HepG2 (cell line): ENCODE results near the gene ZNF384. TPM values are rescaled to one million over a fixed set of nuclear protein-coding genes. Genes with fewer than 3 reads are reported as not detected.

Experiments used
- CERS6 ChIP-seq: sonication (generic); formaldehyde crosslinking; IDR thresholded peaks from 2 replicates; pipeline ENCODE4 v1.5.0; 2020; ENCODE audit warnings: missing genetic modification reagents
- CHCHD3 ChIP-seq: sonication (generic); formaldehyde crosslinking; IDR thresholded peaks from 2 replicates; pipeline ENCODE4 v1.8.0; 2022; ENCODE audit warnings: mild to moderate bottlenecking, missing genetic modification reagents, moderate library complexity
- E2F1 ChIP-seq: sonication (generic); formaldehyde crosslinking; IDR thresholded peaks from 2 replicates; pipeline ENCODE4 v1.5.0; 2020; ENCODE audit warnings: missing genetic modification reagents
- EED ChIP-seq: sonication (generic); formaldehyde crosslinking; IDR thresholded peaks from 2 replicates; pipeline ENCODE4 v1.5.0; 2020; ENCODE audit warnings: mild to moderate bottlenecking, missing genetic modification reagents
- ERF ChIP-seq: IDR thresholded peaks from 2 replicates; pipeline ENCODE4 v1.6.1; 2018; ENCODE audit warnings: missing biosample characterization, missing genetic modification reagents
- HHEX ChIP-seq: IDR thresholded peaks from 2 replicates; pipeline ENCODE4 v1.6.1; 2016; ENCODE audit warnings: control low read depth
- LBX2 ChIP-seq: sonication (generic); formaldehyde crosslinking; IDR thresholded peaks from 2 replicates; pipeline ENCODE4 v1.5.0; 2020; ENCODE audit warnings: missing genetic modification reagents, mild to moderate bottlenecking, borderline replicate concordance
- MED8 ChIP-seq: sonication (generic); formaldehyde crosslinking; IDR thresholded peaks from 2 replicates; pipeline ENCODE4 v1.8.1; 2023; ENCODE audit warnings: mild to moderate bottlenecking, missing genetic modification reagents; ENCODE audit not compliant: insufficient replicate concordance
- MXD4 ChIP-seq: IDR thresholded peaks from 2 replicates; pipeline ENCODE4 v1.6.1; 2016; ENCODE audit warnings: mild to moderate bottlenecking, missing biosample characterization, missing genetic modification reagents
- NCOR1 ChIP-seq: fragments of 200-600 bp; sonication (generic); IDR thresholded peaks from 2 replicates; pipeline ENCODE4 v1.7.0; 2017; ENCODE audit warnings: antibody characterized with exemption, low read length, borderline replicate concordance
- RELA ChIP-seq: sonication (generic); formaldehyde crosslinking; IDR thresholded peaks from 2 replicates; pipeline ENCODE4 v1.4.0; 2020; ENCODE audit warnings: missing genetic modification reagents
- SRF ChIP-seq: IDR thresholded peaks from 2 replicates; pipeline ENCODE4 v1.6.1; 2011; ENCODE audit warnings: mild to moderate bottlenecking, low read depth, low read length, moderate library complexity
- TBX3 ChIP-seq: fragments of 450-650 bp; IDR thresholded peaks from 2 replicates; pipeline ENCODE4 v1.6.1; 2017; ENCODE audit warnings: antibody characterized with exemption, mild to moderate bottlenecking, inconsistent platforms, borderline replicate concordance
- ZBTB14 ChIP-seq: sonication (generic); formaldehyde crosslinking; IDR thresholded peaks from 2 replicates; pipeline ENCODE4 v1.4.0; 2020; ENCODE audit warnings: missing genetic modification reagents
- ZBTB7B ChIP-seq: sonication (generic); formaldehyde crosslinking; IDR thresholded peaks from 2 replicates; pipeline ENCODE4 v1.4.0; 2020; ENCODE audit warnings: missing genetic modification reagents
- ZC3H13 ChIP-seq: sonication (generic); formaldehyde crosslinking; IDR thresholded peaks from 2 replicates; pipeline ENCODE4 v1.8.1; 2023; ENCODE audit warnings: mild to moderate bottlenecking, missing genetic modification reagents, moderate library complexity
- ZNF256 ChIP-seq: sonication (generic); formaldehyde crosslinking; conservative IDR thresholded peaks from 2 replicates; pipeline ENCODE4 v1.4.0; 2020; ENCODE audit warnings: missing genetic modification reagents
- ZNF354B ChIP-seq: sonication (generic); formaldehyde crosslinking; IDR thresholded peaks from 2 replicates; pipeline ENCODE4 v1.8.0; 2022; ENCODE audit warnings: mild to moderate bottlenecking, missing genetic modification reagents
- ZNF501 ChIP-seq: sonication (generic); formaldehyde crosslinking; IDR thresholded peaks from 2 replicates; pipeline ENCODE4 v1.5.1; 2020; ENCODE audit warnings: mild to moderate bottlenecking, moderate library complexity, missing genetic modification reagents
- ZNF513 ChIP-seq: sonication (generic); formaldehyde crosslinking; conservative IDR thresholded peaks from 2 replicates; pipeline ENCODE4 v1.5.0; 2020; ENCODE audit warnings: missing genetic modification reagents
- ZNF569 ChIP-seq: sonication (generic); formaldehyde crosslinking; IDR thresholded peaks from 2 replicates; pipeline ENCODE4 v1.5.0; 2020; ENCODE audit warnings: mild to moderate bottlenecking, missing genetic modification reagents, moderate library complexity, borderline replicate concordance
- ZNF660 ChIP-seq: sonication (generic); formaldehyde crosslinking; IDR thresholded peaks from 2 replicates; pipeline ENCODE4 v1.5.1; 2020; ENCODE audit warnings: mild to moderate bottlenecking, low read depth, missing genetic modification reagents, borderline replicate concordance
- ZNF773 ChIP-seq: sonication (generic); formaldehyde crosslinking; IDR thresholded peaks from 2 replicates; pipeline ENCODE4 v1.4.0; 2020; ENCODE audit warnings: missing genetic modification reagents, borderline replicate concordance
- polyA plus RNA-seq, 8 experiments: library from polyadenylated mRNA; depleted of rRNA in 3 of 8; stranded (reverse) in 7 of 8; unstranded in 1 of 8; fragments of >200 nt; fragmentation: Illumina TruSeq in 4 of 8; extraction: Trizol in 4 of 8; gene quantifications; 2 replicates each; pipeline versions ENCODE4 v1.2.1 to v1.2.3, GENCODE V29; 2011 to 2016; ENCODE audit warnings: low read depth in 4 of 8, missing spikeins in 1 of 8, mixed read lengths in 1 of 8; ENCODE audit not compliant: insufficient read depth in 1 of 8
- total RNA-seq, 5 experiments: library from RNA; depleted of rRNA; stranded (reverse); fragments of >200 nt; fragmentation: Illumina TruSeq; extraction: Trizol; gene quantifications; 2 replicates each; pipeline ENCODE4 v1.2.3, GENCODE V29; 2016; ENCODE audit warnings: low read depth in 1 of 5

The ZNF384 gene
- total and polyA plus RNA-seq, 2 of the 13 experiments (the other 11 are each of a cell fraction or from before 2014, with no cell fraction given) = 23.6 to 55.3 TPM

- TF ChIP-seq ZNF569 (CRISPR knock-in tag) = no peak; the same call in 1 of the 2 replicates
- no peak for TF ChIP-seq MED8
- no peak for TF ChIP-seq CHCHD3 (CRISPR knock-in tag)
- peak; percentile 53; the same call in 1 of the 2 replicates for TF ChIP-seq NCOR1
- TF ChIP-seq ZNF773 (CRISPR knock-in tag) = no peak
- TF ChIP-seq EED (CRISPR knock-in tag) = 0 out of 2 replicates have a peak, but pooled peaks have one; percentile 39
- TF ChIP-seq TBX3 = no peak; the same call in 1 of the 2 replicates
- no peak for TF ChIP-seq ZNF513 (CRISPR knock-in tag)
- TF ChIP-seq ZC3H13 (CRISPR knock-in tag) = peak; percentile 69; the same call in 1 of the 2 replicates
- no peak for TF ChIP-seq ZNF256 (CRISPR knock-in tag)
- TF ChIP-seq CERS6 (CRISPR knock-in tag) = no peak
- TF ChIP-seq LBX2 (CRISPR knock-in tag) = no peak
- no peak; the same call in none of the 2 replicates for TF ChIP-seq ERF (CRISPR knock-in tag)
- no peak for TF ChIP-seq ZNF354B
- peak; percentile 75 for TF ChIP-seq E2F1
- TF ChIP-seq MXD4 (CRISPR knock-in tag) = peak; percentile 24; the same call in 1 of the 2 replicates
- no peak for TF ChIP-seq ZBTB14 (CRISPR knock-in tag)
- peak; percentile 97 for TF ChIP-seq ZNF501 (CRISPR knock-in tag)
- peak; percentile 95 for TF ChIP-seq SRF
- no peak for TF ChIP-seq ZNF660 (CRISPR knock-in tag)
- 0 out of 2 replicates have a peak, but pooled peaks have one; percentile 20 for TF ChIP-seq RELA
- TF ChIP-seq HHEX = no peak
- TF ChIP-seq ZBTB7B = 0 out of 2 replicates have a peak, but pooled peaks have one; percentile 14
Measured at GRCh38 chr12:6662906-6663742, 26.1 kb downstream of the ZNF384 start, which contains the start of gene ING4 (continued).
